Tibial nerve (tissue), 3 donors: Measurements from ENCODE around the gene SLC25A28.

Experiments
- CTCF ChIP-seq, 5 experiments: fragments of 200-600 bp in 3 of 5; fragments of 450-650 bp in 2 of 5; sonication (generic) in 3 of 5; IDR thresholded peaks; one replicate each; pipeline ENCODE4 v1.5.1; 2016 to 2019; ENCODE audit warnings: antibody characterized with exemption in 5 of 5, mild to moderate bottlenecking in 3 of 5, moderate library complexity in 2 of 5
- POLR2A ChIP-seq, 2 donors: fragments of 450-650 bp; IDR thresholded peaks; one replicate each; pipeline ENCODE4 v1.6.1; 2017; ENCODE audit warnings: antibody characterized with exemption in 2 of 2, mild to moderate bottlenecking in 2 of 2, moderate library complexity in 2 of 2

- TF ChIP-seq CTCF (IDR thresholded peaks at IDR 0.05) (no peak), POLR2A (IDR thresholded peaks at IDR 0.05) (no peak)
Measured at GRCh38 chr10:99647601-99648151, 27.4 kb upstream of the SLC25A28 start.
